Cortex of kidney (tissue), 1 donor: ENCODE measurements around the gene NGEF.

Source experiments
- DNase-seq: peaks from one replicate; lab custom pipeline; 2025; lab: John Stamatoyannopoulos, UW

NGEF gene

DNA sequence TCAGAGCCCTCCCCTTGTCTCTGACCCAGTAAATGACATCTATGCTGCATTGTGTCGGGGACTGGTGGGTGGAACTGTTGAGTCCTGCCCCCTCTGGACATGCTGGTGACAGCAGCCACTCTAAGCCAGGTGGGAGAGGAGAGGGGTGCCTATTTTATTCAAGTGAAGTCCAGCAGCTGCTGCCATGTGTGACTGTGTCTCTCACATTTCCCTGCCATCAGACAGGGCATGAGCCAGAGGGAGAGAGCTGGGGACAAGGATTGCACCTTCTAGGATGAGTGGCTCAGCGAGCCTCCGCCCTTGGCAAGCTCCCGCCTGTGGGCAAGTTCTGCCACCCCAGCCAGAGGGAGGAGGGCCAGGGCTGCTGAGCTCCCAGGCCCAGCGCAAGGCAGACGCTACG is 13.7 kb downstream of the NGEF start:
- DNase-seq, result no peak

DNA sequence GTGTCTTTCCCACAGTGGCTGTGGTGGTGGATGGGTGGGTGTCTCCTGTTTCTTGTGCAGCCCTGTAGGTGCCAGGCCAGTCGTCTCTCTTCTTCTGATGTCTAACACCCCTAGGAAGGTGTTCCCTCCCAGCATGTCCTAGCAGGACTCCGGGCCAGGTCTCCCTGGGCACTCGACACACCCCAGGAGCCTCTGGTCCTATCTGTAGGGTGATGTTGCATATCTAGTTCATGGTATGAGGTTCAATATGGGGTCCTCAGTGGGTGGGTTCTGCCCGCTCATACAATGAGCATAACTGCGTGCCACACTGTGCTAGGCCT is 14.4 kb downstream of the NGEF start:
- no peak for DNase-seq

DNA sequence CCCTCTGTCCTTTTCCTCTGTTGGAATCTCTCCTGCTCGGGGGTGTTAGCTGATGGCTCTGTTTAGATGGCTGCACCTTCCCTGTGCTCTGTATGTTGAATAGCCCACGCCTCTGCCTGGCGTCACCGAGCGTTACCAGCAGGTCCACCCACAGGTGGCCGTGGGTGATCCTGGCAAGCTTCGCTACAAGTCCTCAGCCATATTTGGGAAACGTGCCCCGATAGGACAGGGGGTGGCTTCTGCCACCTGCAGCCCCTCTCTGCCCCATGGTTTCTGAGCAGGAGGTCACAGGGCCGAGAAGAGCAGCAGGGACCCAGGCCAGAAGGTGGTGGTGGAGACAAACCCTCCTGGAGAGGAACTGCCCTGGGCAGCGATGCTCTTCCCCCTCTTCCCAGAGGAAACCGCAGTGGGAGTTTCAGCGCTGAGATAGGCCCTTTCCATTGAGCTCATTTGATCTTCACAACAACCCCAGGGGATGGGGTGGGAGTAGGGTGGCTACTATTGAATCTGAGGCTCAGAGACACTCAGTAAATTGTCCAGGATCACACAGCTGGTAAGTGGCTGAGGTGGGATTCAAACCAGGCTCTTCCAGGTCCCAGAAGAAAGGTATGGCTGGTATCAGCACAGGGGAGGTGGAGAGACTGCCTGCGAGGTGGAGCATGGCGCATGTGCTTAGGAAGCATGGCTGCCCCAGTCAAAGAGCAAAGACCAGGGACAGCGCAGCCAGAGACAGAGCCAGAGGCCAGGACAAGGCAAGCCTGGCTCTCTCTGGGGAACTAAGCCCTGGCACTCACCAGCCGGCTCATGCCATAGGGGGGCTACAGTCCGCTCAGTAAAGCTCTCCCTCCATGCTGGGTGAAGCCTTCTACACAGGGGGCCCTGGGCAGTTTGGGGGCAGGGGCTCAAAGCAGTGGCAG is 15.0 kb downstream of the NGEF start:
- no peak for DNase-seq

DNA sequence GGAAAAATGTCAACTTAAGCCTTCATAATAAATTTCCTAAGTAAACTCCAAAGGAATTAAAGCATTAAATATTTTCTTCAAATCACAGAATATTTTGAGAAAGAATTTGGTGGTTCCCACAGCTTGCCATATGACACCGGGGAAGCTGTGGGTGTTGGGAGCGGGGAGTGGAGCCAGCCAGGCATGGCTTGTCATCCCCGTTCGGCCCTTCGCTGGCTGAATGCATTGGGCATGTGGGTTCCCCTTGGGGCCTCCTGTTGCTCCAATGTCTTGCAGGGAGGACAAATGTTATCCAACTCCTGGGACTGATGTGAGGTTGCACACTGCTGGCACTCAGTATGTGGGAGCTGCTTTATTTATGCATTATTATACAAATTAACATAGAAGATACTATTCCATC is 18.6 kb downstream of the NGEF start:
- no peak for DNase-seq

DNA sequence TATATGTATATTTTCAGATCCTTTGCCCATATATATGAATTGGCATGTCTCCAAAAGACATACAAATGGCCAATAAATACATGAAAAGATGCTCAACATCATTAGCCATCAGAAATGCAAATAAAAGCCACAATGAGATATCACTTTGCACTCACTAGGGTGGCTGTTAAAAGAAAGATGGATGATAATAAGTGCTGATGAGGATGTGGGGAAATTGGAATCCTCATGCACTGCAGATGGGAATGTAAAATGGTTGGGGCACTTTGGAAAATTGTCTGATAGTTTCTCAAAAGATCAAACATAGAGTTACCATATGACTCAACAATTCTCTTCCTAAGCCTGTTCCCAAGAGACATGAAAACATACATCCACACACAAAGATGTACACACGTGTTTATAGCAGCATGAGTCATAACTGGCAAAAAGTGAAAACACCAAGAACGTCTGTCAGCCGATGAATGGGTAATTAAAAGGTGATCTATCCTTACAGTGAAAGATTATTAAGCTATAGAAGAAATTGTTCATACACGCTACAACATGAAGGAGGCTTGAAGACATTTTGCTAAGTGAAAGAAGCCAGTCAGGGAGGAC is 19.7 kb downstream of the NGEF start:
- no peak for DNase-seq

DNA sequence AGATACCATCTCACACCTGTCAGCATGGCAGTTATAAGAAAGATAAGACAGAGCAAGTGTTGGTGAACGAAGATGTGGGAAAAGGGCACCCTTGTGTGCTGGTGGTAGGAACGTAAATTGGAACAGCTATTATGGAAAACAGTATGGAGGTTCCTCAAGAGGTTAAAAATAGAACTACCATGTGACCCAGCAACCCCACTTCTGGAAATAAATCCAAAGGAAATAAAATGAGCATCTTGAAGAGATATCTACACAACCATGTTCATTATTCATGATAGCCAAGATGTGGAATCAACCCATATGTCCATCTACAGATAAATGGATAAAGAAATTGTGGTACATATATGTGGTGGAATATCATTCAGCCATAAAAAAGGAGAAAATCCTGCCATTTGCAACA is 26.9 kb downstream of the NGEF start:
- no peak for DNase-seq

DNA sequence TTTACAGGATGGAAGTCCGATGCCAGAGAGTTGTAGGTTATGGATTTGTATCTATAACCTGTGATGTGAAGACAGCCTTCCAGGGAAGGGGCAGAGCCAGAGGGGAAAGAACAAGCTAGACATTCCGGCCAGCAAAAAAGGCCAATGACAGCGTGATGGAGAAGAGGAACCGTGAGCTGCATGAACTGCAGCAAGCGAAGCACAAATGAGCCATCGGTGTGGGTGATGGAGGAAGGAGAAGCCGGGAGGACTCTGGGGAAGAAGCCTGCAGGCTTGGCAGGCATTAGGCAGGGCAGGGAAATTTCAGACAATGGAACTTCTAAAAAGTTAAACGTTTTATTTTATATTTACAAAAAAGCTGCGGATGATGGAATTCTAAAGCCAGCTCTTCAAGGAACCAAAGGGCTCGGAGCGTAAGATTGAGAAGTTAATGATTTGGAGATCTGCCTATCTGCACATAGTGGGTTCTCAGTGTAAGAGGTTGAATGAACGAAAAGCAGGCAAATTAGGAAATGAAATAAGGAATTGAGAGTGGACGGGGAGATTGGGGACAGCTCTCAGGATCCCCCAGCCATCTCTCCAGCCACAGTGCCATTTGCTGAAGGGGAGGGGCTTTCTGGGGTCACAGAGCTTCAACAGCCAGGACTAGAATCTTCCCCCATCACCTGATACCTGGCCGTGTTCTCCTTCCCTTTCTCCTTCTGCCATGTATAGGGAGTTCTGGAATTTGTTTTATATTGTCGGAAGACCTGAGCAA is 28.4 kb downstream of the NGEF start:
- no peak for DNase-seq

DNA sequence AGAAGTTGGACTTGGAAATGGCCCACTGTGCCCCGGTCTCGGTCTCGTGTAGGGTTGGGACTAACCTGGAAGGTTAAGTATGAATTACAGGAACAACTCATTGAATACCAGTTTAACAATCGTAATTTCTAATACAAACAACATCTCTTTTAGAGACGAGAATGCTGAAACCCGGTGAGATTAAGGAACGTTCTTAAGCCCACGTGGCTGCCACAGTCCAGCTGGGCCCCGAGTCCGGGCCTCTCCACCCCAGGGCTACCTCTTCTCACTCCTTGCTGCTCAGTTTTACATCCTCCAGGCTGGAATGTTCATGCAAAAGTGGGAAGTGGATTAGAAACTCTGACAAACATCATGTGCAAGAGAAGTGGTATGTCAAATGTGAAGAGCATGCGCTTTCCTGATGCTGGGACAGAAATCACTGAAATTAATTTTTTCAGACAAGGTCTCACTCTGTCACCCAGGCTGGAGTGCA is 29.4 kb downstream of the NGEF start:
- DNase-seq, result no peak

DNA sequence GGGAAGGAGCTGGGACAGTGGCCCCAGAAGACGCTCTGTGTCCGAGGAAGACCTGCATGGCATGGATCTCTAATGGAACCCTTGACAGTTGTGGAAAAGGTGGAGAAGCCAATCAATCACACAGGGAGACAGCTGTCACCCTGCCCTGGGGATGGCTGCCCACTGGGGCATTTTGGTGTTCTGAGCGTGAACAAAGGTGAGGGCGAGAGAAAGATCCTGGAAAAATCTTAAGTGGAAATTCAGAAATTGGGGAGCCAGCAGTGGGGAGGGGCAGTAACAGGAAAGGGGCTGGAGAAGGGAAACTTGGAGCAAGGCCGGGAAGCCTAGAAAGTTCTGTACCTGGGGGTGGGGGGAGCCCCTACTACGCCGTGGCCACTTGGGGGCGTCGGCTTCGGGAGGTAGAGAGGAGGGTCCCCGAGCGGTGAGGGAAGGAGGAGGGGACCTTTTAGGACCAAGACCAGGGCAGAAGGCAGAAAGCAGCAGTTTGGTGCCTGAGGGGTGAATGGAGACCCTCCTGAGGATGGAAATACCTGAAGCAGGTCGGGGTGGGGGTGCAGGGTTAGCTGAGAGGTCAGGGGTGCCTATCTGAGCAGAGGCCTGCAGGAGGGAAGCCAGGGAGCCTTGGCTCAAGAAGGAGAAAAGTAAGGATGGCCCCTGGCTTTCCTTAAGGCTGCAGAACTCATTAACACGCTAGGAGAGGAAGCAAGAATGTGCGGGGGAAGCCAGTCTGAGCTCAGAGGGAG is 30.0 kb downstream of the NGEF start:
- DNase-seq, result no peak

DNA sequence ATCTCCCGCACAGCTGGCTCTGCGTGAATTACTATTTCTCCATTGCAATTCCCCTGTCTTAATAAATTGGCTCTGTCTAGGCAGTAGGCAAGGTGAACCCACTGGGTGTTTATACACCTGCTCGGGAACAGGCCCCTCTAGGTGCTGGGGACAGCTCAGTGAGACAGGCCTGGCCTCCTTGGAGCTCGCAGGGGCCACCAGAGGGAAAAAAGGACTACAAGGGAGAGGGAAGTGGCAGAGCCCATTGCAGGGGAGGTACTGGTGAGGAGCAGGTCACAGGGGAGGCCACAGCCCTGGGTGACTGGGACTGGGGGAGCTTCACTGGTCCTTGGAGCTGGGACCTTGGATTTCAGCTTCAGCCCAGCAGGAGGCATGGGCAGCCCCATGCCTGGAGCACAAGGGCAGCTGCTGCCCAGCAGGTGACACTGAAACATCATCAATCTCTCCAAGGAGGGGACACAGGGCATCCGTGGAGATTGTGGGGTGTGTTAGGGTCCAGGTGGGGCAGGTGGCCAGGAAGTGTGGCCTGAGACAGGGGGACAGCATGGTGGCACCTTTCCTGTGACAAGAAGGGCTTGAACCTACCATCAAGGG is 31.2 kb downstream of the NGEF start:
- DNase-seq, result no peak

DNA sequence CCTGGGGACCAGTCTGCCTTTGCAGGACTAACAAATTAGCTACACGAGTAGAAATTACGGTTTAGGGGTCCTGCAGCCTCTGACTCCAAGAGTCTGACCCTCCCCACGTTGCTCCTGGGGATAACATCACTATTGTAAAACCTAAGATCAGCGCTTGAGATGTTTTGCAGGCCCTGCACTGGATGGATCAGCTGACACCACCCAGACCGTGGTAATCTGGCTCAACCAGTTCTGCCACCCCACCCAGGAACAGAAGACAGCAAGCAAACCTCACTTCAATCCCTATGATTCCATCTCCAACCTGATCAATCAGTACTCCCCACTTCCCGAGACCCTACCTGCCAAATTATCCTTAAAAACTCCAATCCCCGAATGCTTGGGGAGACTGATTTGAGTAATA is 31.7 kb downstream of the NGEF start:
- no peak for DNase-seq

DNA sequence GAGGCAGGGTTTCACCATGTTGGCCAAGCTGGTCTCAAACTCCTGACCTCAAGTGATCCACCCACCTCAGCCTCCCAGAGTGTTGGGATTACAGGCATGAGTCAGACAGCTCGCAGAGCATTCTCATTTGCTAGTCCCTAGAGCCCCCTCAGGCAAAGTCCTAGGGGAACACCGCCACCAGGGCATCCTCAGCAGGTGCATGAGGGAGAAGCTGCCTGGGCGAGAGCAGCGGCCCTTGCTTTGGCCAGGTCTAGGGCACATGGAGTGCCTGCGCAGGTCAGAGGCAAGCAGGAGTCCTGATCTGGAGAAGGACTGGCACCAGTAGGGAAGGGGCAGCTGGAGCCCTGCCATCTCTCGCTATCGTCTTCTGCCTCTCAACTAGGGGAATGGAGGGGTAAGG is 32.4 kb downstream of the NGEF start:
- DNase-seq, result no peak

DNA sequence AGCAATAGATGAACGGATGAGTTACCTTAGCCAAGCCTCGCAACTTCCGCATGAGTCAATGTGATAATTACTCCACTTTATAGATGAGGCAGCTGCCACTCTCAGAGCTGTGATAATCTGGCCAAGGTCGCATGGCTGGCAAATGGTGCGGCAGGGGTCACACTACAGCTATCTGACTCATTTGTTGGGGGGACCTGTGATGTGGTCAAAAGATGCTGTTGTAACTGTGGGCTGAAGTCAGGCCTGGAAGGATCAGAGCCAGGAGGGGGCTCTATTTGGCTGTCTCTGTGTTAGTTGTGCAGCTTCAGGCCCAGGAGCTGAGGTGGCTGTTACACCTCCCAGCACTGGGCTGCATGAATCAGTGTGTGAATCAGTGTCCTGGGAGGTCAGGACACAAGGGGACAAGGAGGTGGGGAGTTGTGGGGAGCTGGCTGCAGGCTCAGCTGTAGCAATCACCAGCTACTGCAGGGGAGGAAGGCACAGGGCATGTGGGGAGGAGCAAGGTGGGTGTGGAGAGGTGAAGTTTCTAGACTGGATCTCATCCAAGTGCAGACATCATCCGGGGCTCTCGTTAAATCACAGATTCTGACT is 33.1 kb downstream of the NGEF start:
- no peak for DNase-seq

DNA sequence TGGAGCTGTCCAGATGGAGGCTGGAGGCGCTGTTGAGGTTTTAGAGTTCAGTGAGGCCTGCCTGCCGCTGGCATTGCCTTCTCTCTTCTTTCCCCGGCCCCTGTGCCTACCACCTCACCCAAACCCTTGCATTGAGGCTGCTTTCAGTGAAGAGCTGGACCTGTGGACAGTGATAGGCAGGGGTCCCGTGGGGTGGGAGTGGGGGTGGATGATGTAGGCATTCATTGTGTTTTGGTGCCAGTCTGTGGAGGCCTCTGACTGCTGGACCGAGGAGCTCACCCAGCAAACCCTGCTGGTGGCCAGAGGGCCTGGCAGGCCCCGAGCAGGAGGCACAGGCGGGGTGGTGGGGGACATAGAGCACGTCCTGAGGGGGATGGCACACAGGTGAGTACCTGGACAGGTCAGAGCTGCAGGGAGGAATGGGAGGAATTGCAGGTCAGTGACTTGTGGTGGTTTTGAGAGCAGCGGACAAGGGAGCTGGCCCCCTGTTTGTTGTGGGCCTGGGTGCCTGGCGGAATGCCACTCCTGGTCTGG is 35.6 kb downstream of the NGEF start:
- no peak for DNase-seq

DNA sequence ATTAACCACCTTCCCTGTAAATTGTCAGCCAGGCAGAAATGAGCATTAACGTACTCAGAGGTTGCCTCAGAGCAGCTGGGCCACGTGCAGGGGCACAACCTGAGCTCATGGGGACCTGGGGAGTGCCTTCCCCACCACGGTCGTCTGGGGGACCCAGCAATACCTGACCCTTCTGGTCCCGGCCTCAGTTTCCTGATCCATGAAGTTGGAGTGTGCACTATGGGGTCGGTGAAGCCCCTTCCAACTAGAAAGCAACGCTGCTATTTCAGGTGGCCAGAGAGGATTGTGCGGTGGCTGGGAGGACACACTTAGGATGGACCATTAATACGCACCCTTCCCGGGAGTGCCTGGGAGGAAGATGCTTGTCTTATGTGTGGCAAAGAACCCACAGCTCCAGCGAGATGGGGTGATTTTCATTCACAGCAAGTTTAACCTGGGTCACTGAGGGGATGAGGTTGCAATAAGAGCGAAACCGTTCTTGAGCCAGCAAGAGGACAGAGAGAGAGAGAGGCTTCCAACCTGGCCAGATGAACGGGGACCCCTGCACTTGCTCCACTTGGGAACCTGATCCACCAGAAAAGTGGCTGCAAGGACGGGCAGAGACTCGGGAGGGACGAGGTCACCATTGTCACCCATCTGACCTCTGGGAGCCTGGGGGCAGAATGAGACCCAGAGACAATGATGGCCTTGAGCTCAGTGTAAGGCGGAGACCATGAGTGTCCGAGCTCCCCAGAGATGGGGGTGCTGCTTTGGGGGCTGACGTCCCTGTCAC is 36.2 kb downstream of the NGEF start:
- no peak for DNase-seq

DNA sequence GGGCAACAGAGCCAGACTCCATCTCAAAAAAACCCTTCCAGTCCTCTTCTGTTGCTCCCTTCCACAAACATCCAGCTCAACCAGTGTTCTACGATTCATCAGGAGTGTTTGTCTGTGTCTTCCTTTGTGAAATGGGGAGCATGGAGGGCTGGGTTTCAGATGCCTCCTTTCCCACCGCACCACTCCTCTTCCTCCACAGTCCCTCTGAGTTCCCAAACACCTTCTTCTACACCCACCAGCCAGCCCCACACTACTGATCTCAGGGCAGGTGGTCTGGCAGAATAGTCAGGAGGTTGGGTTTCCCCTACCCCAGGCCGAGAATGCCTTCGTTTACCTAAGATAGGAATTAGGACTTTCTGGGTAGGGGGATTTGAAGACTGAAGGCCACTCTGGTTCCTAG is 36.9 kb downstream of the NGEF start:
- DNase-seq, result no peak

DNA sequence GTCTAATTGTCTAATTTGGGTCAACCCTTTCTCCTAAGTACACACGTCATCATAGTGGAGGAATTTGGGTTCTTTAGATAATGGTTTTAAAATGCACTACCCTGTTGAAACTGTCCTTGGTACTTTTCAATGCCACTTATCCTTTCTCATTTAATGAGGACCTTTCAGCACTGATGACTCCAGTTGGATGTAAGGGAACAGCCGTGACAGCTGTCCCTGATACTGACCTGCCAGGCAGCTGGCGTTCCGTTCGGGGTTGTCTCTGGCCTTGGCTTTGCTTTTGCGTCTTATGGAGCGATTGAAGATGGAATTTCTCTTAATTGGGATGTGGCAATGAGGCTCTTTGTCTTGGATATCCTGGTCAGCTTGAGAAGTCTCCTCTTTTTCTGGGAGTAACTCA is 38.7 kb downstream of the NGEF start:
- no peak for DNase-seq

DNA sequence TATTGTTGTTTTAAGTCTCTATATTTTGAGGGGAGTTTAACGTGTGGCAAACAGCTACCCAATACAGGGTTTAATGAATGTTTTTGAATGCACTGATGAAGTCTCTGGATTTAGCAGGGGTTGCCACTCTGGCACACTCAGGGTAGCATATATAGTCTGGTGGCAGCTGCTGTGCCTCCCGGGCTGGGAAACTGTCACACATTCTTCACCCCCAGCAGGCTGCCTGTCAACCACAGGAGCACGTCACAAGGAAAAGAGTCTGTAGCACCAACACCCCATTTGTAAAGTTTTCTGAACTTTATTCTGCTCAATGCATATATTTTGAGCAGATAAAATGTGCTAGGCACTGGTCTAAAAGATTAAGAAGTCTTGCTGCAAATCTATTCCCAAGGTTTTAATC is 39.3 kb downstream of the NGEF start:
- DNase-seq, result no peak

DNA sequence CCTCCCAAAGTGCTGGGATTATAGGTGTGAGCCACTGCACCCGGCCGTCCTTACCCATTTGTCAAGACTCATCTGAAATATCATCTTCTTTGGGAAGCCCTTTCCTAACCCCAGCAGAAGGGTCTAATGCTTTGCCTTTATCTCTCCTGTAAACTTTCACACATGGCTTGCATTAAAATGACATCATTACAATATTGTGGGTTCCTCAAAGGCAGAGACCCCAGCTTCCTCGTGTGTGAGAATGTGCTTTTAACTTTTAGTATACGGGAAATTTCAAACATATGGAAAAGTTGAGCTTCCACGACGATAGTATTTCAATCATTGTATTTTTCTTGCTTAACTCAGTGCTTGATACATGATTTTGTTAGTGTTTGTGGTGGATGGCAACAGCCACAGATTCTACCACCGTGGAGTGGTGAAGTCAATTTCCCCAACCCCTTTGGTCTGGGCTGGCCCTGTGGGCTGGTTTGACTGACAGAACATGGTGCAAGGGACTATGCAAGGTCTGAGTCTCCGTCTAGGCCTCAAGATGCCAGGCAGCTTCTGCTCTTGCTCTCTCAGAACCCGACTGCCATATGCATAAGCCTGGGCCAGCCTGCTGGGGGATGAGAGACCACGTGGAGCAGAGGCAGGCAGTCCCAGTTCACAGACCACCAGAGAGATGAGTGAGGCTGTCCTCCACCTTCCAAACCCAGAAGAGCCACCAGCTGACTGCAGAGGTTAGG is 39.9 kb downstream of the NGEF start:
- DNase-seq, result no peak

DNA sequence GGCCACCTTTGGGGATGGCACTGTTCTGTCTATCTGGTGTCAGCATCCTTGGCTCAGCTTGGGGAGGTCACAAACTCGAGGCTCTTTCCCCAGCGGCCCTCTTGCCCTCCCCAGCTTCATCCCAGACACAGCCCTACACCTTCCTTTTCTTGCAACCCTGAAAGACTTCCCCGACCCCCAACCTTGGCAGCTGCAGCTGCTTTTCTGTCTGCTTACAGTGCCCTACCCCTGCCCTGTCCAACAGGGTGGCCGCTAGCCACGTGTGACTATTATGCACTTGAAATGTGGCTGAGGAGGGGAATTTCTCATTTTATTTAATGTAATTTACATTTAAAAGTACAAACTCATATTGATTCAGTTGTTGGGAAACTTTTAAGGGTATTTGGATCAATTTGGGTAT is 41.3 kb downstream of the NGEF start:
- DNase-seq, result no peak
